LHCN-M2 (cell line): ENCODE results near the gene SGTA. TPM values are rescaled to one million over a fixed set of nuclear protein-coding genes. Genes with fewer than 3 reads are reported as not detected.

Experiments
- DNase-seq: peaks from one replicate; pipeline ENCODE4 v3.0.0-alpha.2; 2012; ENCODE audit warnings: low read depth
- total RNA-seq: library from RNA; depleted of rRNA; stranded (reverse); fragments of >200 nt; gene quantifications from 2 replicates; pipeline ENCODE4 v1.2.3, GENCODE V29; 2014

SGTA gene
- total RNA-seq, 1 experiment from 2014 or later, result 92.7 TPM

GRCh38 chr19:2810141-2811091 lies 27.3 kb upstream of the SGTA start:
- DNase-seq, result no peak

DNA sequence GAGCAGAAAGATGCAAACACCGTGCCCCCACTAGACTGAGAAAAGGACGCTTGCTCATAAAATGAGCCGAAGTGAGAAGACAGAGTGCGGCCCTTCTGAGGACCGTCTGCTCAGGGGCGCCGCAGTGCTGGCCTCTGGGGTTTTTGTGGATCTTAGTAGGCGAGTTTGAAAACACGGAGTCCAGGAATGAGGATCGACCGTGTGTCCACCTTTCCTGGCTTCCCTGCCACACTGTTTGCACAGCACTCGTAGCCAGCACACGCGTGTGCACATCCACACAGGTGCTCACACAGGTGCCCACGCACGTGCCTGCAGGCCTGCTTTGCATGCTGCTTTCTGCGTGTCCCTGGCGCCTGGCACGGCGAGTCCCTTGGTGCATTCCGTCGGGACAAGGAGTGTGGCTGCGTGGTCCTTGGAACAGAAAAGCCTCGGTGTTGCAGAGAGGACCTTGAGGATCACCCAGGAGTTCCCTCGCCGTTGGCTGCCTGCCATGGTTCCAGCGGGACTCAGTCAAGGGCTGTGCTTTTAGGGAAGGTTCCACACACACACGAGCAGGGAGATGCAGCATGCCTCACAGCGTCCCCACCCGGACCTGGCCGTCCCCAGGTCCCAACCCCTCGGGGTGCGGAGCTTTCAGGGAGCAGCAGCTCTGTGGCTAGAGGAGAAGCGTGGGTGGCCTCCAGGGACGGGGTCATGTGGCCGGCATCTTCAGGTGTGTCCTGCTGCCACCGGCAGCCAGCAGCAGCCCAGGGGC lies 26.5 kb upstream of the SGTA start:
- DNase-seq, result no peak

DNA sequence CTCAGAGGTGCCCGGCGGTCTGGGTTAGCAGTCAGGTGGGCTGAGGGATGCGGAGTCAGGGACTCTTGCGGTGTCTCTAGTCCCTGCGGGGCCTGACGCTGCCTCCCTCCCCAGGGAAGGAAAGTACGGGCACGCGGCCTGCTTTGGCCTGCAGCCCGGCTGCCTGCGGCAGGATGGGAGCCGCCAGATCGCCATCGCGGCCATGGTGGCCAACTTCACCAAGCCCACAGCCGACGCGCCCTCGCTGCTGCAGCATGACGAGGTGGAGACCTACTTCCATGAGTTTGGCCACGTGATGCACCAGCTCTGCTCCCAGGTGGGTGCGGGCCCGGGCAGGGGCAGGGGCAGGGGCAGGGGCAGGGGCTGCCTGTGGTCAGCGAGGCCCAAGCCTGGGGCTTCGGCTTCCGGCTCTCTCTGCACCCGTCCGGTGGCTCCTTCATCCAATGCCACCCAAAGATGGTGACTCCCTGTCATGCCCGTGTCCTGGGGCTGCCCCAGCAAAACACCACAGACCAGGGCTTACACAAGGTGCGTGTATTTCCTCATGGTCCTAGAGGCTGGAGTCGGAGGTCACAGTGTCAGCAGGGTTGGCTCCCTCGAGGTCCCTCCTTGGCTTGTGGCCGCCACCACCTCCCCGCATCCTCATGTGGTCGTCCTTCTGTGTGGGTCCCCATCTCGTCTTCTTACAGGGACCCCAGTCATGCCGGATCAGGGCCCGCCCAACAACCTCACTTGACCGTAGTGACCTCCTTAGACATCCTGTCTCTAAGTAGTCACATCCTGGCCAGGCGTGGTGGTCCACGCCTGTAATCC lies 25.3 kb upstream of the SGTA start:
- no peak for DNase-seq

DNA sequence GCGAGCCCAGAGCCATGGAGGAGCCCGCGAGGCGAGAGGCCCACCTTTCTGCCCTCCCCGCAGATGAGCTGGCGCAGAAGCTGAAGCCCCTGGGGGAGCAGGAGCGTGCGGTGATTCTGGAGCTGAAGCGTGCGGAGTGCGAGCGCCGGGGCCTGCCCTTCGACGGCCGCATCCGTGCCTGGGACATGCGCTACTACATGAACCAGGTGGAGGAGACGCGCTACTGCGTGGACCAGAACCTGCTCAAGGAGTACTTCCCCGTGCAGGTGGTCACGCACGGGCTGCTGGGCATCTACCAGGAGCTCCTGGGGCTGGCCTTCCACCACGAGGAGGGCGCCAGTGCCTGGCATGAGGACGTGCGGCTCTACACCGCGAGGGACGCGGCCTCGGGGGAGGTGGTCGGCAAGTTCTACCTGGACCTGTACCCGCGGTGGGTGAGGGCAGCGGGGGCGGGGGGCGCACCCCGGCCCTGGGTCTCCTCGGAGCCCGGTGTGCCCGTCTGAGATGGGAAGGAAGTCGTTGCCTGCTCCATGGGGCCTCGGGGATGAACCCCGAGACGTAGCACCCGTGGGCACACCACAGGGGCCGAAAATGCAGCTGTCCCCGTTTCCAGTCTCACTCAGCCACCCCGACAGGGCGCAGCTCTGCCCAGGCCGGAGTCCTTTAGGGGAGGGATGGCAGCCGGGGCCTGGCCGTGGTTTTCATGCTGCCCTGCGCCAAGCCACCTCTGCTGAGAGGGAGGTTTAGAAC lies 24.5 kb upstream of the SGTA start:
- no peak for DNase-seq

GRCh38 chr19:2806736-2807378 lies 23.8 kb upstream of the SGTA start:
- DNase-seq, result no peak

GRCh38 chr19:2805991-2806649 lies 23.0 kb upstream of the SGTA start:
- no peak for DNase-seq

DNA sequence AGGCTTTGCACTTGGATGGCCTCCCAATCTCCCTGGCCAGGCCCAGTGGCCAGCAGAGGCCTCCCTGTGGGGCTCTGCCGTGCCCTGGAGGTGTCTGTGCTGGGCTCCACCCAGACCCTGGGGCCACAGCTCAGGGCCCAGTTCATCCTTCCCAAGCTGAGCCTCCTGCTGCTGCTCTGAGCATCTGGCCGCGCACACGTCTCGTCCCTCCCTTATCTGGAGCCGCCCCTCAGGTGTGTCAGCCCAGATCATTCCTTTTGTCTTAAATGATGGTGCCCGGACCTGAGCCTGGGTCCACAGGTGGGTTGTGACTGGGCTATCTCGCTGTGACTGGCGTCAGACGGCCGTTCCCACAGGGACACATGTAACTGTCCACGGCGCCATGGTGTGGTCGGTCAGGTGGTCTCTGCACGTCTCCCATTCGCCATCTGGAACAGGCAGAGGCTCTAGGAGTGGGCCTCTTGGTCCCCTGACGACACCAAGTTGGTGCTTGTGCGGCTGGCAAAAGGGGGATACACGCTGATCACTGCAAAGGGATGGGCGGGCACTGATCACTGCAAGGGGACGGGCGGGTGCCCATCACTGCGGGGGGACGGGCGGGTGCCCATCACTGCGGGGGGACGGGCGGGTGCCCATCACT lies 22.3 kb upstream of the SGTA start:
- DNase-seq, result no peak

GRCh38 chr19:2804156-2805004 lies 21.3 kb upstream of the SGTA start:
- no peak for DNase-seq

DNA sequence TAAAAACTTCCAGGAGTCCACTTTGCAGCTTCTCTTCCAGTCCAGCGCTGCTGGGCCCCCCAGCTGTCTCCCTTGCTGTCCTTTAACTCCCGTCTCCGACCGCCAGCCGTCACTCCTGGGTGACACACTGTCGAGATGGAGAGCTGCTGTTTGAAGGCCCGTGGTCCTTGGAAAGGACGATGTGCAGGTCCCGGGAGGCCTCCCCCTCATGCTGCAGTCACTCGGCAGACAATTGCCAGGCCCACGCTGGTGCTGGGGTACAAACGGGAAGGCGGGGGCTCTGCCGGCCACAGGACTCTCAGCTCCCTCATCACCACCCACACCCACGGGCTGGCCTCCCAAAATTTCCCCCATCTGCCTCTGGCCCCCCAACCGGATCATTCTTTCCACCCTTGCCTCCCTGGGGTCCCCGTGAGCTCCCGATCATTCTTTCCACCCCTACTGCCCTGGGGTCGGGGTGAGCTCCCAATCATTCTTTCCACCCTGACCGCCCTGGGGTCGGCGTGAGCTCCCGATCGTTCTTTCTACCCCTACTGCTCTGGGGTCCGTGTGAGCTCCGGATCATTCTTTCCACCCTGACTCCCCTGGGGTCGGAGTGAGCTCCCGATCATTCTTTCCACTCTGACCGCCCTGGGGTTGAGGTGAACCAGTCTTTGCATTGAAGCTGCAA lies 20.5 kb upstream of the SGTA start:
- no peak for DNase-seq

GRCh38 chr19:2802826-2803225 lies 19.8 kb upstream of the SGTA start:
- DNase-seq, result no peak

DNA sequence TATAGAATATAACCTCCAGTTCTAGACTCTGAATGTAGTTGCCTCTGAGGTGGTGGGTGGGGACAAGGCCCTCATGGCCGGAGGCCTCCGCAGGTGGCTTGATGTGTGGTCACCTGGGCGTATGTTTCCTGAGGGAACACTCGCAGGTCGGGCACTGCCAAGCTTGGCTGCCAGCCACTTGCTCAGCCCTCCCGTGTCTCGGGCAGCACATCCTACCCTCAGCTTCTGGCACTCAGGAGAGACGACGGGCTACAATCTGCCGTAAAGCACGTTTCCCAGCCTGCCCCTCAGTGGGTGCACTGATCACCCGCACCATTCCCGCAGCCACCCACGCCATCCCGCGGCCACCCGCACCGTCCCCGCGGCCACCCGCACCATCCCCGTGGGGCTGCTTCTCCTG lies 17.4 kb upstream of the SGTA start:
- no peak for DNase-seq

- DNase-seq, result no peak
These were observed 16.4 kb upstream of the SGTA start for GRCh38 chr19:2799273-2800020.

DNA sequence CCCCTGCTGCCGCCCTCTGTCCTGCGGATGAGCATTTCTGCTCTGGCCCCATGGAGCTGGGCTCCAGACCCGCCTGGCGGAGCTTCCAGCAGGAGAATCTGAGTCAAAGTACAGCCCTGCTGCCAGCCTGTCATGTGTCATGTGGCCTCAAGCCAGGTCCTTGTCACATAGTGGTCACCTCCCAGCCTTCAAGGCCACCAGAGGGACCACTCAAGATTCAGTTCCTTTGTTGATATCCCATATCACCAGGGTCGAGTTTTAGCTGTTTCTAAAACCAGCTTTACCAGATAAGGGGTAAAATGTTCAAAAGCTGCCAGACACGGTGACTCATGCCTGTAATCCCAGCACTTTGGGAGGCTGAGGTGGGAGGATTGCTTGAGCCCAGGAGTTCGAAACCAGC lies 15.7 kb upstream of the SGTA start:
- no peak for DNase-seq

GRCh38 chr19:2798158-2798685 lies 15.1 kb upstream of the SGTA start:
- DNase-seq, result no peak

DNA sequence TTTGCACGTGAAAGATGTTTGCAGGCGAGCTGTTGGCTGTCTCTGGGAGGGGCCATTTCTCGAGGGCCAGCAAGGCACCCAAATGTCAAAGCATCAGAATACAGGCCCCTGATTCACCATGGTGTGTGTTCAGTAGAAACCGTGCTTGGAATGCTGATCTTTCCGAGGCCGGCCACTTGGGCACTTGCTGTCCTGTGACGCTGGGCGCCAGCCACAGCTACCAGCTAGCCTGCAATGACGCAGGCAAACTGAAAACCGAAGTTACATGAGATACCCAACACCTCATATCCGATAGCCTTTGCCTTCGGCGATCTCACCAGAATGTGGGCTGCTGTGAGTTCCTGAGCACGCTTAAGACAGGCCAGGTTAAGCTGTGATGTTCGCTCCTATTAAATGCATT lies 14.2 kb upstream of the SGTA start:
- DNase-seq, result no peak

GRCh38 chr19:2796659-2797266 lies 13.7 kb upstream of the SGTA start:
- DNase-seq, result no peak
